Tibial nerve (tissue), 4 donors: ENCODE data around the gene CHSY1. TPM values are rescaled to one million over a fixed set of nuclear protein-coding genes. Genes with fewer than 3 reads are reported as not detected.

Experiments
- DNase-seq, 2 donors: peaks; one replicate each; pipeline ENCODE4 v3.0.0-alpha.2; 2019; ENCODE audit warnings: low spot score in 2 of 2
- H3K27ac ChIP-seq, 4 donors: fragments of 200-600 bp; sonication (generic) in 3 of 4; one replicate each; pipeline ENCODE4 v1.5.1; 2017 to 2019; ENCODE audit warnings: mild to moderate bottlenecking in 1 of 4
- H3K27me3 ChIP-seq, 2 donors: fragments of 200-600 bp; sonication (generic) in 1 of 2; one replicate each; pipeline versions ENCODE4 v1.5.1 to v1.6.0; 2017 to 2019
- H3K36me3 ChIP-seq, 3 donors: fragments of 200-600 bp; sonication (generic); one replicate each; pipeline ENCODE4 v1.5.1; 2018 to 2019
- H3K4me1 ChIP-seq, 4 donors: fragments of 200-600 bp; sonication (generic) in 3 of 4; one replicate each; pipeline ENCODE4 v1.5.1; 2017 to 2019
- H3K4me3 ChIP-seq, 4 donors: fragments of 200-600 bp; sonication (generic) in 3 of 4; one replicate each; pipeline ENCODE4 v1.5.1; 2017 to 2019; ENCODE audit warnings: mild to moderate bottlenecking in 1 of 4, moderate library complexity in 1 of 4
- H3K9me3 ChIP-seq, 4 donors: fragments of 200-600 bp; sonication (generic) in 3 of 4; one replicate each; pipeline ENCODE4 v1.5.1; 2017 to 2019
- EP300 ChIP-seq, 2 donors: sonication (generic); formaldehyde crosslinking; IDR thresholded peaks; one replicate each; pipeline ENCODE4 v1.6.1; 2017; ENCODE audit warnings: antibody characterized with exemption in 2 of 2, mild to moderate bottlenecking in 1 of 2
- POLR2A ChIP-seq, 2 donors: fragments of 450-650 bp; IDR thresholded peaks; one replicate each; pipeline ENCODE4 v1.6.1; 2017; ENCODE audit warnings: antibody characterized with exemption in 2 of 2, mild to moderate bottlenecking in 2 of 2, moderate library complexity in 2 of 2
- WGBS, 2 donors: methylation state at CpG; one replicate each; pipeline ENCODE4 v1.1.5; 2018; 5-methylcytosine and 5-hydroxymethylcytosine counted together
- total RNA-seq, 4 donors: library from RNA; depleted of rRNA; stranded (reverse); fragments of >200 nt; gene quantifications; one replicate each; pipeline ENCODE4 v1.1.0, GENCODE V29; 2016
- TF ChIP-seq, protein P1 (sequence below), 5 experiments: fragments of 200-600 bp in 3 of 5; fragments of 450-650 bp in 2 of 5; sonication (generic) in 3 of 5; IDR thresholded peaks; one replicate each; pipeline ENCODE4 v1.5.1; 2016 to 2019; ENCODE audit warnings: antibody characterized with exemption in 5 of 5, mild to moderate bottlenecking in 3 of 5, moderate library complexity in 2 of 5

Gene CHSY1
- total RNA-seq, 4 donors from 2014 or later, result 22.0 to 29.7 (median 24.6) TPM

DNA sequence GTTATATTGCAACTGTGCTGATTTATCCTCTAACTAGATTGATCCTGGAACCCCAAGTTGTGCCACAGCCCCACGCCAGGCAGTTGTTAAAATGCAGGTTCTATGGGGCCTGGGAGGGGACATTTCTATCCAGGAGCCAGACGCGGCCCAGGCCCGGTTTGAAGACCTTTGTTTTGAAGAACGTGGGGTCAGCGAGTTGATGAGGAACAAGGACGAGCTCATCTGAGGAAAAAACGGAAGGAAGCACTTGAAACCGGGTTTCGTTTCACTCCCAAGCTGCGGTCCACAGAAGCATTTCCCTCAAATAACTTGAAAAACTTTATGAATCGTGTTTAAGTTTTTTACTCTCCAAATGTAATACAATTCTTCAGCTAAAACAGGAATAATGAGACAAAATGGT, 76.4 kb downstream of the CHSY1 start:
- Histone ChIP-seq H3K9me3 (no peaks in the 10 kb centered on the region), H3K27me3 (no peaks in the 10 kb centered on the region), H3K4me1 (peaks cover 0 to 36% (median 3%) of the 10 kb centered on the region in 4 donors), H3K27ac (peak overlapping the region in 1 of 4 donors; percentile 26), H3K36me3 (peaks cover 3 to 45% (median 4%) of the 10 kb centered on the region in 3 donors), H3K4me3 (no peak overlapping the region)
- TF ChIP-seq EP300 (IDR thresholded peaks at IDR 0.05) (peak in 1 of 2 donors; percentile 39), POLR2A (IDR thresholded peaks at IDR 0.05) (no peak)
- TF ChIP-seq, protein P1, sequence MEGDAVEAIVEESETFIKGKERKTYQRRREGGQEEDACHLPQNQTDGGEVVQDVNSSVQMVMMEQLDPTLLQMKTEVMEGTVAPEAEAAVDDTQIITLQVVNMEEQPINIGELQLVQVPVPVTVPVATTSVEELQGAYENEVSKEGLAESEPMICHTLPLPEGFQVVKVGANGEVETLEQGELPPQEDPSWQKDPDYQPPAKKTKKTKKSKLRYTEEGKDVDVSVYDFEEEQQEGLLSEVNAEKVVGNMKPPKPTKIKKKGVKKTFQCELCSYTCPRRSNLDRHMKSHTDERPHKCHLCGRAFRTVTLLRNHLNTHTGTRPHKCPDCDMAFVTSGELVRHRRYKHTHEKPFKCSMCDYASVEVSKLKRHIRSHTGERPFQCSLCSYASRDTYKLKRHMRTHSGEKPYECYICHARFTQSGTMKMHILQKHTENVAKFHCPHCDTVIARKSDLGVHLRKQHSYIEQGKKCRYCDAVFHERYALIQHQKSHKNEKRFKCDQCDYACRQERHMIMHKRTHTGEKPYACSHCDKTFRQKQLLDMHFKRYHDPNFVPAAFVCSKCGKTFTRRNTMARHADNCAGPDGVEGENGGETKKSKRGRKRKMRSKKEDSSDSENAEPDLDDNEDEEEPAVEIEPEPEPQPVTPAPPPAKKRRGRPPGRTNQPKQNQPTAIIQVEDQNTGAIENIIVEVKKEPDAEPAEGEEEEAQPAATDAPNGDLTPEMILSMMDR (IDR thresholded peaks at IDR 0.05), result no peak
- WGBS, 2 donors, result 72 to 77% methylated on average over 12 of the region's 12 CpGs
- no peak for DNase-seq

DNA sequence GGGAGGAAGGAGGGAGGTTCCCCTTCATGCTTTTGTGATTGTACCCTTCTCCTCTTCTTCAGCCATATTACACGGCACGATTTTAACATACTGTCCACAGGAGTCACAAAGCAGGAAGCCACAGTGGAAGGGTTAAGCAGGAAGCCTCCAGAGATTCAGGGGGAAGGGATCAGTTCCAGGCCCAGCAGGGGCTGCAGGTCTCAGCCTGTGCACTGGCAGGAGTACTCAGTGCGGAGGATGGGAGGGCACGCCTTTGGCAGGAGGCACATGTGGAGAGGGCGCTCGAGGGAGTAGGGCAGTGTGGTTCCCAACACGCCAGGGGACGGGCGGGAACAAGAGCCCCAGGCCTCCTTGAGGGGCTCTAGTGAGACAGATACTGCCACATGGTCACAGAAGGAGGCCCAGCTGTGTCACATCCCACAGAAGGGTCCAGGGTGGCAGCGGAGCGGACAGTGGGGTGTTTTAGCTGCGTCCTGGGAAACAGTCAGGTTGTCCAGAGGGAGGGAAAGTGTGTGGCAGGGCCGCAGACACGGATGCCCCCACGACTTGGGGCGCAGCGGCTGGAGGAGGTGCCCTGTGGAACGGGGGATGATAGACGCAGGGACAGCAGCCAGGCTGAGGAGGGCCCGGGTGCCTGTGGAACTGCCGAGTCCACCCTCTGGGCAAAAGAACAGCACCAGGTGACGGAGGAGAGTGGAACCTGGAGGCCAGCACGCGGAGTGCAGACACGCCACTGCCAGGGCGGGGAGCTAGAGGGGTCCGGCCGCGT, 77.5 kb downstream of the CHSY1 start:
- 91% methylated on average over 29 of the region's 29 CpGs for WGBS, 2 donors
- peaks cover 0 to 41% (median 3%) of the 10 kb centered on the region in 4 donors for H3K4me1 ChIP-seq
- no peaks in the 10 kb centered on the region for H3K27me3 ChIP-seq
- H3K36me3 ChIP-seq, result peaks cover 3 to 42% (median 4%) of the 10 kb centered on the region in 3 donors
- no peaks in the 10 kb centered on the region for H3K9me3 ChIP-seq
- no peak overlapping the region for H3K27ac ChIP-seq
- H3K4me3 ChIP-seq, result no peak overlapping the region
- no peak for DNase-seq
- TF ChIP-seq EP300 (IDR thresholded peaks at IDR 0.05) (no peak), POLR2A (IDR thresholded peaks at IDR 0.05) (no peak)
- TF ChIP-seq, protein P1 (IDR thresholded peaks at IDR 0.05), result no peak

DNA sequence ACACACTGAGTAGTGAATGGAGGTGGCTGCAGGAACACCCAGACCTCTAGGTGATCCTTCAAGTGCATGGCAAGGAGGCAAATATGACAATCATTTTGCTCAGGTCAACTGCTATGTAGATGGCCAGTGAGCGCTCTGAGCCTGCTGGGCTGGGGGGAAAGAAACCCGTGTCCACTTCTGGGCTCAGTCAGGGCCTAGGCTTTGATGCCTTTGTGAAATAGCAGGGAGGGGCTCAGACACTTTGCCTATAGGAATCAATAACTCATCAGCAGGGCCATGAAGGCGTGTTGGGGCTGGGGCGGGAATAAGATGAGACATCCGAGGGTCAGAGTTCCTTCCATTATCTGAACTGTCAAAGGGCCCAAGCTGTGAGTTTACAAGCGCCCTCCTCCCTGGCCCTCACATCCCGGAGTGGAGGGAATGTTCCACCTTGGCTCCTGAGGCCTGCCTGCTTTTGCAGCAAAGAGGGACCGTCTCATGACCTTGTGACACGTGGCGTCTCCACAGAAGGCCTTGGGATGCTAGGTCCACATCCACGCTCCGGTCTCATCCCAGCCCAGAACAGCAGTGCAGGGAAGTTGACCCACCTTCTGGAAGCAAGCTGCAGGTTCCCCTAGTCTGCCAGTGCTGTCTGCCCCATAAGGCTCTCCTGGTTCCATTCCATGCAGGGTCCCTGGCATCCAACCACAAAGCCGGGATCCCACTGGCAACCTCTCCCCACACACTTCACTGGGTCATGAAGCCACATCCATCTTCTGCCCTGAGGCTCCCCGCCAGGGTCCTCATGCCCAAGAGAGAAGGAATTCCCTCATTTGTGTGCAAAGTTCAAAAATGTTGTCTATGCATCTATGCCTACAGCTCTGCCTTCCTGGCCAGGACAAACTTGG, 78.4 kb downstream of the CHSY1 start:
- TF ChIP-seq, protein P1 (IDR thresholded peaks at IDR 0.05), result no peak
- TF ChIP-seq POLR2A (IDR thresholded peaks at IDR 0.05), result no peak
- TF ChIP-seq EP300 (IDR thresholded peaks at IDR 0.05), result no peak
- H3K4me1 ChIP-seq, result peaks cover 0 to 42% (median 3%) of the 10 kb centered on the region in 4 donors
- no peaks in the 10 kb centered on the region for H3K9me3 ChIP-seq
- no peak overlapping the region for H3K4me3 ChIP-seq
- H3K27me3 ChIP-seq, result no peaks in the 10 kb centered on the region
- WGBS, 2 donors, result 90 to 91% methylated on average over 10 to 14 of the region's 14 CpGs
- H3K36me3 ChIP-seq, result peaks cover 3 to 34% (median 4%) of the 10 kb centered on the region in 3 donors
- no peak overlapping the region for H3K27ac ChIP-seq
- DNase-seq, result no peak

DNA sequence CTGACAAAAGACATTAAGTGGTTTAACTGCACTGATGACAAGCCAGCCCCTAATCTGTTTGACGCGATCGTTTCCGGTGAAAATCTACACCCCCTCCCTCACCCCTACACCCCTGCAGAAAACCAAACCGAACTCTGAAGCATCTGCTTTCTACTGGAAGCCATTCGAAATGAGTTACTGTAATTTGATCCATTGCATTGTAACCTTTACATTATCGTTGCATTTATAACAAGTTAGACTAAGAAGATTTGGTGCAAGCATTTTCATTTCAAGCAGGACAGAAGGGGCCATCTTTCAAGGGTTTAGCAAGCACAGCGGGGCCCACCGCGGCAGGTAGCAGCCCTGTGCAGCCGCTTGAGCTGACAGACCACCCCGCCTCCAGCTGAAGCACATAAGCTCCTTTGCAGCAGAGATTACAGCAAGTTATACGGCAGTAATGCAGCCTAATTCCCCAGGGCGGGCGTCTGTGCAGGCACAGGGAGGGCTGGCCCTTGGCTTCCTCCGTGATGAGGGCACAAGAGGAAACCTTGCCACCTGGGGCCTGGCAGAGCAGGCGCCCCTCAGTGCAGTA, 79.3 kb downstream of the CHSY1 start:
- Histone ChIP-seq H3K27ac (no peak overlapping the region), H3K9me3 (no peaks in the 10 kb centered on the region), H3K4me3 (no peak overlapping the region), H3K27me3 (no peaks in the 10 kb centered on the region), H3K4me1 (peaks cover 0 to 38% (median 5%) of the 10 kb centered on the region in 4 donors), H3K36me3 (peaks cover 0 to 25% (median 0%) of the 10 kb centered on the region in 3 donors)
- no peak for DNase-seq
- TF ChIP-seq, protein P1 (IDR thresholded peaks at IDR 0.05), result no peak
- TF ChIP-seq EP300 (IDR thresholded peaks at IDR 0.05), result no peak
- TF ChIP-seq POLR2A (IDR thresholded peaks at IDR 0.05), result no peak
- WGBS, 2 donors, result 56 to 68% methylated on average over 13 to 17 of the region's 17 CpGs
